CD4-positive, alpha-beta T cell (primary cell): Measurements from ENCODE around the gene MIER1. TPM values are rescaled to one million over a fixed set of nuclear protein-coding genes. Genes with fewer than 3 reads are reported as not detected.

Source experiments
- ATAC-seq: fragments of 200-7000 bp; cut with Tn5 transposase; one replicate; pipeline ENCODE4 v1.10.0; 2022; ENCODE audit warnings: mild to moderate bottlenecking; ENCODE audit not compliant: poor library complexity
- CTCF ChIA-PET: fragments of 350-600 bp; sonication (Branson Sonifier 250); formaldehyde crosslinking; loops from one replicate; lab custom pipeline; 2021; ENCODE audit warnings: antibody characterized with exemption, inconsistent platforms; lab: Charles Lee
- POLR2A ChIA-PET: fragments of 350-600 bp; sonication (Branson Sonifier 250); formaldehyde crosslinking; loops from one replicate; lab custom pipeline; 2021; ENCODE audit warnings: antibody characterized with exemption, inconsistent platforms; lab: Charles Lee
- DNase-seq, 14 experiments: peaks; one replicate each; pipeline ENCODE4 v3.0.0-alpha.2; 2013 to 2020; ENCODE audit warnings: mixed read lengths in 2 of 14
- H3K27ac ChIP-seq, 2 donors: one replicate each; pipeline versions ENCODE4 v1.5.1 to v1.7.0; 2013; ENCODE audit warnings: low read length in 2 of 2, low read depth in 1 of 2, mild to moderate bottlenecking in 1 of 2
- H3K27me3 ChIP-seq, 2 experiments: 1 replicate in 1 of 2; 2 replicates in 1 of 2; pipeline versions ENCODE4 v1.6.1 to v1.7.0; 2013; ENCODE audit warnings: low read length in 2 of 2, control low read depth in 1 of 2, mild to moderate bottlenecking in 1 of 2, moderate library complexity in 1 of 2; ENCODE audit not compliant: insufficient read depth in 2 of 2, control insufficient read depth in 1 of 2
- H3K36me3 ChIP-seq: one replicate; pipeline ENCODE4 v1.6.1; 2013; ENCODE audit warnings: low read length, control low read depth; ENCODE audit not compliant: insufficient read depth
- H3K4me1 ChIP-seq: one replicate; pipeline ENCODE4 v1.6.1; 2013; ENCODE audit warnings: low read length, control low read depth; ENCODE audit not compliant: insufficient read depth
- H3K4me3 ChIP-seq: one replicate; pipeline ENCODE4 v1.5.1; 2013; ENCODE audit warnings: mild to moderate bottlenecking, low read length, moderate library complexity
- H3K9me3 ChIP-seq, 2 experiments: 1 replicate in 1 of 2; 2 replicates in 1 of 2; pipeline versions ENCODE4 v1.6.1 to v1.7.0; 2013; ENCODE audit warnings: low read length in 2 of 2, mild to moderate bottlenecking in 2 of 2, control low read depth in 1 of 2, moderate library complexity in 1 of 2; ENCODE audit not compliant: control insufficient read depth in 1 of 2, insufficient read depth in 1 of 2
- H3K27ac Mint-ChIP-seq: one replicate; pipeline ENCODE4 v1.8.0; 2020; ENCODE audit warnings: mixed read lengths
- H3K27me3 Mint-ChIP-seq: one replicate; pipeline ENCODE4 v1.8.0; 2021; ENCODE audit warnings: mixed read lengths
- H3K36me3 Mint-ChIP-seq: one replicate; pipeline ENCODE4 v1.8.0; 2021; ENCODE audit warnings: low read depth, mixed read lengths
- H3K4me1 Mint-ChIP-seq: one replicate; pipeline ENCODE4 v1.8.0; 2021; ENCODE audit warnings: low read depth, mixed read lengths
- H3K4me3 Mint-ChIP-seq: one replicate; pipeline ENCODE4 v1.8.0; 2020; ENCODE audit warnings: mild to moderate bottlenecking, mixed read lengths
- H3K9me3 Mint-ChIP-seq: one replicate; pipeline ENCODE4 v1.8.0; 2020; ENCODE audit warnings: mixed read lengths
- CTCF ChIP-seq: fragments of 200-600 bp; IDR thresholded peaks from one replicate; pipeline ENCODE4 v1.8.0; 2022; ENCODE audit warnings: antibody characterized with exemption, mild to moderate bottlenecking
- intact Hi-C, 2 experiments: fragments of 100-400 bp; cut with DNase I in 1 of 2; cut with micrococcal nuclease in 1 of 2; formaldehyde crosslinking; loops; one replicate each; pipeline versions ENCODE4 v1.15.1 to v1.9.0; 2023 to 2025; cut with DNase I, micrococcal nuclease
- total RNA-seq, 174 experiments: library from RNA in 2 of 174; stranded (reverse) in 2 of 174; gene quantifications; one replicate each; pipeline ENCODE4 v1.2.3 and lab custom pipeline; 2021 to 2026

The MIER1 gene
- total RNA-seq, 2 experiments from 2014 or later, result 106 to 107 TPM

- H3K27me3 Mint-ChIP-seq, result no peaks in the 10 kb centered on the region
- ChIA-PET POLR2A (no interaction called here), CTCF (interaction anchor here (1.2 kb wide), 1 partner anchor 10 kb away, joined by 3 read pairs; no protein-coding TSS in a partner anchor)
- Histone ChIP-seq H3K4me1 (no peaks in the 10 kb centered on the region), H3K27ac (no peak overlapping the region), H3K27me3 (no peaks in the 10 kb centered on the region), H3K36me3 (peaks cover 49% of the 10 kb centered on the region), H3K9me3 (no peaks in the 10 kb centered on the region), H3K4me3 (no peak overlapping the region)
- H3K4me3 Mint-ChIP-seq, result no peak overlapping the region
- peaks cover 84% of the 10 kb centered on the region for H3K36me3 Mint-ChIP-seq
- H3K4me1 Mint-ChIP-seq, result no peaks in the 10 kb centered on the region
- DNase-seq, result no peak
- ATAC-seq, result no peak
- no peak overlapping the region for H3K27ac Mint-ChIP-seq
- H3K9me3 Mint-ChIP-seq, result no peaks in the 10 kb centered on the region
- no peak for TF ChIP-seq CTCF
- intact Hi-C loops, result no loop called here
Observed at GRCh38 chr1:67020765-67021164, 96.0 kb downstream of the MIER1 start.

- DNase-seq, result no peak
- no peak overlapping the region for H3K4me3 ChIP-seq
- Mint-ChIP-seq H3K4me3 (no peak overlapping the region), H3K36me3 (peaks cover 77% of the 10 kb centered on the region), H3K9me3 (no peaks in the 10 kb centered on the region), H3K27ac (no peak overlapping the region), H3K27me3 (no peaks in the 10 kb centered on the region), H3K4me1 (peaks cover 9% of the 10 kb centered on the region)
- H3K9me3 ChIP-seq, result no peaks in the 10 kb centered on the region
- H3K27me3 ChIP-seq, result no peaks in the 10 kb centered on the region
- POLR2A ChIA-PET, result interaction anchor here (0.9 kb wide), 1 partner anchor 36 kb away, joined by 3 read pairs; no protein-coding TSS in a partner anchor
- no peak overlapping the region for H3K27ac ChIP-seq
- ATAC-seq, result no peak
- H3K36me3 ChIP-seq, result peaks cover 12% of the 10 kb centered on the region
- no peaks in the 10 kb centered on the region for H3K4me1 ChIP-seq
- intact Hi-C loops, result no loop called here
- TF ChIP-seq CTCF, result no peak
- CTCF ChIA-PET, result interaction anchor here (1.4 kb wide), 1 partner anchor 120 kb away, joined by 5 read pairs; no protein-coding TSS in a partner anchor
Observed at GRCh38 chr1:67029472-67029871, 104.7 kb downstream of the MIER1 start.

GRCh38 chr1:67031121-67031858 is 106.5 kb downstream of the MIER1 start:
- no peak overlapping the region for H3K27ac ChIP-seq
- Mint-ChIP-seq H3K27ac (no peak overlapping the region), H3K9me3 (no peaks in the 10 kb centered on the region), H3K4me3 (no peak overlapping the region), H3K4me1 (peaks cover 16% of the 10 kb centered on the region), H3K36me3 (peaks cover 78% of the 10 kb centered on the region), H3K27me3 (no peaks in the 10 kb centered on the region)
- intact Hi-C loops, result no loop called here
- no peak for ATAC-seq
- H3K4me3 ChIP-seq, result no peak overlapping the region
- H3K36me3 ChIP-seq, result peaks cover 13% of the 10 kb centered on the region
- no peaks in the 10 kb centered on the region for H3K9me3 ChIP-seq
- POLR2A ChIA-PET, result no interaction called here
- TF ChIP-seq CTCF, result no peak
- DNase-seq, result no peak
- CTCF ChIA-PET, result no interaction called here
- no peaks in the 10 kb centered on the region for H3K4me1 ChIP-seq
- no peaks in the 10 kb centered on the region for H3K27me3 ChIP-seq
